Right lobe of liver (tissue), 4 donors: Measurements from ENCODE around the gene LASP1.

Experiments used
- POLR2A ChIP-seq: fragments of 450-650 bp; IDR thresholded peaks from one replicate; pipeline ENCODE4 v1.6.1; 2017; ENCODE audit warnings: antibody characterized with exemption, mild to moderate bottlenecking
- TF ChIP-seq, protein P1 (sequence below), 4 donors: fragments of 200-600 bp in 3 of 4; fragments of 450-650 bp in 1 of 4; IDR thresholded peaks; one replicate each; pipeline versions ENCODE4 v1.5.1 to v1.8.0; 2016 to 2022; ENCODE audit warnings: antibody characterized with exemption in 4 of 4, mild to moderate bottlenecking in 2 of 4
- donor health status: DM: no; HTN: no; CAD: no.
- donor health status: DM: no; HTN: no; CAD: no.
- donor health status: DM: no; HTN: yes; CAD: no.

DNA sequence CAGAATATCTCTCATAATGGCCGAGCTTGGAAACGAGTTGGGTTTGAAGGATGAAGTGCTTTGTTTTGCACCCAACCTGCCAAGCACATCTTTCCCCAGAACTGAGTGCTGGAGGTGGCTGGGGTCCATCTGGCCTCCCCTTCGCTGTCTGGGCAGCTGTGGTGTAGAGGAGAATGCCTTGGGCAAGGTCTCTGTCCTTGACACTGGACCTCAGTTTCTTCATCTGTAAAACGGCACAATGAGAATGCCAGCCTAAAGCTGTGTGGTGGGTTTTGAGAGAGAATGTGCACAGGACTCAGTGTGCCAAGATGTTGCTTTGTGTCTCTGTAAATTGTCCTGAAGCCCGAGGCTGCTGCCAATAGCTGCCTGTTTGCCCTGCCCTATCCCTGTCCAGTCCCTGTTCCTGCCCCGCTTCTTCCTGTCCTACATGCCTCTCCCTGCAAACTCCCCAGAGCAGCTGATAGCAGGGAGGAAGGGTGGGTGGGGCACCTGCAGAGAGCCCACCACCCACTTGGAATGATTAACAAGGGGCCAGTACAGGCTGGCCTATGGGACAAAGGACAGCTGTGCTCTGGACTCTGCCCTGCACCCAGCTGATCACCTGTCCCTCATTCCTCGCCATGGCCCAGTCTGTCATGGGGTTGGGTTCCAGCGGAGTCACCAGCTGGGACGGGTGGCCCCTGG lies 15.3 kb downstream of the LASP1 start:
- TF ChIP-seq, protein P1, sequence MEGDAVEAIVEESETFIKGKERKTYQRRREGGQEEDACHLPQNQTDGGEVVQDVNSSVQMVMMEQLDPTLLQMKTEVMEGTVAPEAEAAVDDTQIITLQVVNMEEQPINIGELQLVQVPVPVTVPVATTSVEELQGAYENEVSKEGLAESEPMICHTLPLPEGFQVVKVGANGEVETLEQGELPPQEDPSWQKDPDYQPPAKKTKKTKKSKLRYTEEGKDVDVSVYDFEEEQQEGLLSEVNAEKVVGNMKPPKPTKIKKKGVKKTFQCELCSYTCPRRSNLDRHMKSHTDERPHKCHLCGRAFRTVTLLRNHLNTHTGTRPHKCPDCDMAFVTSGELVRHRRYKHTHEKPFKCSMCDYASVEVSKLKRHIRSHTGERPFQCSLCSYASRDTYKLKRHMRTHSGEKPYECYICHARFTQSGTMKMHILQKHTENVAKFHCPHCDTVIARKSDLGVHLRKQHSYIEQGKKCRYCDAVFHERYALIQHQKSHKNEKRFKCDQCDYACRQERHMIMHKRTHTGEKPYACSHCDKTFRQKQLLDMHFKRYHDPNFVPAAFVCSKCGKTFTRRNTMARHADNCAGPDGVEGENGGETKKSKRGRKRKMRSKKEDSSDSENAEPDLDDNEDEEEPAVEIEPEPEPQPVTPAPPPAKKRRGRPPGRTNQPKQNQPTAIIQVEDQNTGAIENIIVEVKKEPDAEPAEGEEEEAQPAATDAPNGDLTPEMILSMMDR (IDR thresholded peaks at IDR 0.05): no peak
- TF ChIP-seq POLR2A: no peak
